HUES48 (cell line): ENCODE data around the gene ANKRD34A.

Experiments
- H3K27ac ChIP-seq: one replicate; pipeline ENCODE4 v1.7.0; 2013; ENCODE audit warnings: low read depth, low read length, inconsistent platforms
- H3K27me3 ChIP-seq: 2 replicates; pipeline ENCODE4 v1.6.1; 2013; ENCODE audit warnings: mild to moderate bottlenecking, low read length; ENCODE audit not compliant: control insufficient read depth, insufficient read depth
- H3K36me3 ChIP-seq: 2 replicates; pipeline ENCODE4 v1.6.1; 2013; ENCODE audit warnings: low read length; ENCODE audit not compliant: control insufficient read depth, insufficient read depth
- H3K4me1 ChIP-seq: 2 replicates; pipeline ENCODE4 v1.6.1; 2013; ENCODE audit warnings: mild to moderate bottlenecking, low read length; ENCODE audit not compliant: control insufficient read depth, insufficient read depth
- H3K4me3 ChIP-seq: 2 replicates; pipeline ENCODE4 v1.5.1; 2013; ENCODE audit warnings: mild to moderate bottlenecking, low read depth, low read length
- H3K9ac ChIP-seq: 2 replicates; pipeline ENCODE4 v1.6.1; 2013; ENCODE audit warnings: mild to moderate bottlenecking, low read depth, low read length, moderate library complexity
- H3K9me3 ChIP-seq: 2 replicates; pipeline ENCODE4 v1.6.1; 2013; ENCODE audit warnings: low read length; ENCODE audit not compliant: control insufficient read depth, insufficient read depth

Gene ANKRD34A

DNA sequence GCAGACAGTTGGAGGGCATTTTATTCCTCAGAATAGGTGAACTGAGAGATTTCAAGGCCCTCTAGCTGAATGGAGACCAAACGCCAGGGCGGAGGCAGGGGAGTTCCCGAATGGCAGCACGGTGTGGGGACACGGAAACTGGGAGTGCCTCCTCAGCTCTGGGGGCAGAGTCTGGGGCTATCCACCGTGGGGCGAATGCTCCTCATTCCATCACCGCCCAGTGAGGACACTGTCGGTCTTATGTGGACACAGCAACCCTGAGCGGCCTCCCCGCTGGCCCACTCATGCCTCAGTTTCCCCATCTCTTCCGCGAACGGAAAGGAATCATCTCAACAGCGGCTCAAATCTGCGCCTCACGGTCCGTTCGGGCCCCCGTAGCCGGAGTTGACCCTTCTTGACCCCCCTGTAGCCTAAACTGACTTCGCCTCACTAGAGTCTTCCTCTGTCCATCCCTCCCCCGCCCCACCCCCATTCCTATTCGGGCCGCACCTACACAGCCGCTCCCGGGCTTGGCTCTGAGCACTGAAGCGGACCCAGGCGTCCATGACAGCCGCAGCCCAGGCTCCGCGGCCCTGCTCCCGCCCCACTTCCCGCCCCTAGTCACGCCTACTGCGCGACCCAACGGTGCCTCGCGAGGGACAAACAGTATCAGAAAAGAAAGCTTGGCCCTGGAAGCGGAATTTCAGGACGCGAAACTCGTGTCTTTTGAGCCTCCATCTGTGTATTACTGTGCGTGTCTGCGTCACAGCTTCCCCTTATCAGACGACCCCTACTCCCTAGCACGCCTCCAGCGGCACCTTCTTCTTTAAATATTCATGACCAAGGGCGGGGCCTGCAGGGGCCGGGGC lies 46.0 kb downstream of the ANKRD34A start, which contains the start of gene PEX11B:
Gene PEX11B, minus strand, starts transcription at position 574 of the 848 bp plus-strand sequence. Its CDS starts 29 bp downstream, at position 545.
- Histone ChIP-seq H3K27ac (peak within 1 kb of the TSS; percentile 34), H3K4me1 (peaks cover 14% of the 10 kb centered on the region), H3K27me3 (no peaks in the 10 kb centered on the region; the same call in 1 of the 2 replicates), H3K9ac (peak within 1 kb of the TSS; percentile 65), H3K36me3 (peaks cover 14% of the 10 kb centered on the region), H3K9me3 (no peaks in the 10 kb centered on the region), H3K4me3 (peak within 1 kb of the TSS; percentile 98)

DNA sequence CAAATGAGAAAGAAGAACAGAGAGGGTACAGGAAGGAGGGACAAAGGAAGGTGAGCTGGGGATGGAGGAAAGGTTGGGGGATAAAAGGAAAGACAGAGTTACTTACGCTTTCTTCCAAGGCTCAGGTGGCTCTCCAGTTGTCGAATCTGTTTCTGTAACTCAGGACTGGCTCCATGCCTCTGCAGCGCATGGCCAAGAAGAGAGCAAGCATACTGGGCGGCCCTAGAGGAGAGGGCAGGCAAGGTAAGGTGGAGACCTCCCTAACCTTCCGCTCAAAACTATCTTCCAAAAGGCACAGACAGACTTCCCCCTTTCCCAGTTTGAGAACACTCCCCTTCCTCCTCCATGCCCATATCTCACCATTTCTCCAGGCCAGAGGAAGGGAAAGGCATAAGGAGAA lies 46.8 kb downstream of the ANKRD34A start:
- Histone ChIP-seq H3K9me3 (no peaks in the 10 kb centered on the region), H3K9ac (no peak overlapping the region), H3K4me1 (peaks cover 14% of the 10 kb centered on the region), H3K27ac (no peak overlapping the region), H3K4me3 (peak overlapping the region; percentile 98), H3K27me3 (no peaks in the 10 kb centered on the region; the same call in 1 of the 2 replicates), H3K36me3 (peaks cover 10% of the 10 kb centered on the region)

DNA sequence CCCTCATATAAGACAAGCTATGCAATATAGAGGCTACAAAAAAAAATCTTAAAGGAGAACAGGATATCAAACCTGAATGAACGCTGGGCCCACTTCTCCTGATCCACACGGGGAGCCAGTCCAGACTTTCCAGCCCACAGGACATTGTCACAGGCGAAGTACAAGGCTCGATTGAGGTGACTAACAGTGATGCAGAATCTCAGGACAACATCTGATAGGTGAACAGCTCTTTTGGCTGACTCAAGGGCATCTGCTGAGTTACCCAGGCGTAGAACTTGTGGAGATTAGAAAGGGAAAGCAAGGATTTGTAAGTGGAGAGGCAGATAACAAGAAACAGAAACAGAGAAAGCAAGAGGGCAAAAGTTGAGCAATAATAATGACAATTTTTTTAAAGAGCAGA lies 47.6 kb downstream of the ANKRD34A start:
- no peaks in the 10 kb centered on the region; the same call in 1 of the 2 replicates for H3K27me3 ChIP-seq
- peaks cover 6% of the 10 kb centered on the region; the same call in 1 of the 2 replicates for H3K36me3 ChIP-seq
- no peaks in the 10 kb centered on the region for H3K9me3 ChIP-seq
- no peak overlapping the region for H3K4me3 ChIP-seq
- no peak overlapping the region for H3K27ac ChIP-seq
- peaks cover 14% of the 10 kb centered on the region for H3K4me1 ChIP-seq
- no peak overlapping the region for H3K9ac ChIP-seq

DNA sequence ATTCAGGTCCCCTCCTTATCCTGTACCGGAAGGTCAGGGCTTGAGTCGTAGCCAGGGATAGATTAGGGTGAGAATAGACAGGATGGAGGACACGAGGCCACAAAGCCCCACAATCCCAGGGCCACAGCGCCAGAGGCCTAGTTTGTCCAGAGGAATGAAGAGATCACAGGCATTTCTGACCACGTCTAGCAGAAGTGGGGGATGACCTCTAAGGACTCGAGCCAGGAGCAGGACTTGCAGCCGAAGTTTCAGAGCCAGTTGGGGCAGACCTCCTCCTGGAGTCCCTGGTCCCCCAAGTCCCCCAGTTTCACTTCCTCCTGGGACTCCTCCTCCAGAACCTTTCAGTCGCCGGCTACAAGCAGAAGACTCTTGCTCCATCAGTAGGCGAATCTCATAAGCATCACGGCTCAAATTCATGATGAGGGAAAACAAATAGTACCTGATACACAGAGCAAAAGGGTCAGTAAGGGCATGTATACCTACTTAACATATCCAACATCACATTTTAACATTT lies 52.2 kb downstream of the ANKRD34A start:
- H3K4me1 ChIP-seq = 0 out of 2 replicates have a peak, but pooled peaks cover 4% of the 10 kb centered on the region
- H3K4me3 ChIP-seq = no peak overlapping the region
- no peak overlapping the region for H3K9ac ChIP-seq
- no peaks in the 10 kb centered on the region for H3K9me3 ChIP-seq
- peaks cover 10% of the 10 kb centered on the region for H3K36me3 ChIP-seq
- H3K27ac ChIP-seq = no peak overlapping the region
- no peaks in the 10 kb centered on the region for H3K27me3 ChIP-seq
